ENCODE results near the gene CELF5.

Gene CELF5

GRCh38 chr19:3254520-3254919 lies 30.1 kb downstream of the CELF5 start:
- no peak overlapping the region for H3K4me3 ChIP-seq (replicated peaks in 1 of 2; ENCODE audit: low read depth in 2 of 2, low read length in 2 of 2)
- DNase-seq (ENCODE audit: low read depth in 2 of 2) = no peak
- TF ChIP-seq CTCF (IDR thresholded peaks at IDR 0.05; ENCODE audit: low read depth, low read length) = no peak

GRCh38 chr19:3257071-3257470 lies 32.6 kb downstream of the CELF5 start:
- DNase-seq (ENCODE audit: low read depth in 2 of 2) = no peak
- no peak for TF ChIP-seq CTCF (IDR thresholded peaks at IDR 0.05; ENCODE audit: low read depth, low read length)
- H3K4me3 ChIP-seq (replicated peaks in 1 of 2; ENCODE audit: low read depth in 2 of 2, low read length in 2 of 2) = no peak overlapping the region

GRCh38 chr19:3262362-3262761 lies 37.9 kb downstream of the CELF5 start:
- no peak overlapping the region for H3K4me3 ChIP-seq (replicated peaks in 1 of 2; ENCODE audit: low read depth in 2 of 2, low read length in 2 of 2)
- no peak for DNase-seq (ENCODE audit: low read depth in 2 of 2)
- no peak for TF ChIP-seq CTCF (IDR thresholded peaks at IDR 0.05; ENCODE audit: low read depth, low read length)

- DNase-seq (ENCODE audit: low read depth in 2 of 2) = no peak
- no peak overlapping the region for H3K4me3 ChIP-seq (replicated peaks in 1 of 2; ENCODE audit: low read depth in 2 of 2, low read length in 2 of 2)
- no peak for TF ChIP-seq CTCF (IDR thresholded peaks at IDR 0.05; ENCODE audit: low read depth, low read length)
Observed at GRCh38 chr19:3263866-3264265, 39.4 kb downstream of the CELF5 start.

GRCh38 chr19:3265432-3265831 lies 41.0 kb downstream of the CELF5 start:
- DNase-seq (ENCODE audit: low read depth in 2 of 2) = no peak
- no peak for TF ChIP-seq CTCF (IDR thresholded peaks at IDR 0.05; ENCODE audit: low read depth, low read length)
- no peak overlapping the region for H3K4me3 ChIP-seq (replicated peaks in 1 of 2; ENCODE audit: low read depth in 2 of 2, low read length in 2 of 2)

- no peak for DNase-seq (ENCODE audit: low read depth in 2 of 2)
- no peak overlapping the region for H3K4me3 ChIP-seq (replicated peaks in 1 of 2; ENCODE audit: low read depth in 2 of 2, low read length in 2 of 2)
- no peak for TF ChIP-seq CTCF (IDR thresholded peaks at IDR 0.05; ENCODE audit: low read depth, low read length)
Observed at GRCh38 chr19:3266092-3266693, 41.7 kb downstream of the CELF5 start.
